Progenitor cell of endocrine pancreas (in vitro differentiated cells): ENCODE data around the gene DGAT2L6. TPM values are rescaled to one million over a fixed set of nuclear protein-coding genes. Genes with fewer than 3 reads are reported as not detected.

ENCODE experiments used
- DNase-seq: peaks from one replicate; pipeline ENCODE4 v3.0.0; 2021; ENCODE audit warnings: low spot score; ENCODE audit not compliant: unreplicated experiment
- H3K27ac Mint-ChIP-seq: 2 replicates; pipeline ENCODE4 v1.8.0; 2021; ENCODE audit warnings: mild to moderate bottlenecking, moderate library complexity, mixed read lengths
- H3K27me3 Mint-ChIP-seq: 2 replicates; pipeline ENCODE4 v1.8.0; 2021; ENCODE audit warnings: mixed read lengths
- H3K36me3 Mint-ChIP-seq: 2 replicates; pipeline ENCODE4 v1.8.0; 2022; ENCODE audit warnings: mixed read lengths; ENCODE audit not compliant: insufficient read depth
- H3K4me1 Mint-ChIP-seq: 2 replicates; pipeline ENCODE4 v1.8.0; 2021; ENCODE audit warnings: low read depth, mixed read lengths
- H3K4me3 Mint-ChIP-seq: 2 replicates; pipeline ENCODE4 v1.8.0; 2021; ENCODE audit warnings: low read depth, mild to moderate bottlenecking, moderate library complexity, mixed read lengths
- H3K9me3 Mint-ChIP-seq: 2 replicates; pipeline ENCODE4 v1.8.0; 2021; ENCODE audit warnings: low read depth, mixed read lengths
- CTCF ChIP-seq: fragments of 200-600 bp; sonication (generic); IDR thresholded peaks from one replicate; pipeline ENCODE4 v1.5.0; 2021; ENCODE audit warnings: antibody characterized with exemption, mild to moderate bottlenecking; ENCODE audit not compliant: unreplicated experiment
- total RNA-seq: library from RNA; stranded (reverse); gene quantifications from 2 replicates; pipeline ENCODE4 v1.2.1, GENCODE V29; 2021

DGAT2L6 gene
- total RNA-seq, 1 donor from 2014 or later, result not detected

- DNase-seq, result no peak
- Mint-ChIP-seq H3K9me3 (no peaks in the 10 kb centered on the region), H3K4me1 (peaks cover 15% of the 10 kb centered on the region), H3K27ac (no peak overlapping the region), H3K36me3 (peaks cover 7% of the 10 kb centered on the region), H3K4me3 (no peak overlapping the region), H3K27me3 (no peaks in the 10 kb centered on the region)
- no peak for TF ChIP-seq CTCF
Measured at GRCh38 chrX:70166601-70167590, 10.4 kb upstream of the DGAT2L6 start.

GRCh38 chrX:70168238-70169188 is 8.8 kb upstream of the DGAT2L6 start:
- H3K36me3 Mint-ChIP-seq, result peaks cover 7% of the 10 kb centered on the region
- no peak for TF ChIP-seq CTCF
- H3K27me3 Mint-ChIP-seq, result no peaks in the 10 kb centered on the region
- peak overlapping the region; percentile 33 for H3K4me3 Mint-ChIP-seq
- no peak for DNase-seq
- H3K9me3 Mint-ChIP-seq, result peaks cover 6% of the 10 kb centered on the region
- no peak overlapping the region for H3K27ac Mint-ChIP-seq
- H3K4me1 Mint-ChIP-seq, result peaks cover 15% of the 10 kb centered on the region

GRCh38 chrX:70169281-70169680 is 8.0 kb upstream of the DGAT2L6 start:
- no peak for TF ChIP-seq CTCF
- peaks cover 5% of the 10 kb centered on the region for H3K36me3 Mint-ChIP-seq
- H3K9me3 Mint-ChIP-seq, result peaks cover 9% of the 10 kb centered on the region
- H3K4me1 Mint-ChIP-seq, result peaks cover 15% of the 10 kb centered on the region
- H3K27me3 Mint-ChIP-seq, result no peaks in the 10 kb centered on the region
- no peak overlapping the region for H3K4me3 Mint-ChIP-seq
- DNase-seq, result no peak
- no peak overlapping the region for H3K27ac Mint-ChIP-seq

- Mint-ChIP-seq H3K27me3 (no peaks in the 10 kb centered on the region), H3K36me3 (no peaks in the 10 kb centered on the region), H3K4me3 (no peak overlapping the region), H3K4me1 (peaks cover 15% of the 10 kb centered on the region), H3K27ac (no peak overlapping the region), H3K9me3 (peaks cover 9% of the 10 kb centered on the region)
- DNase-seq, result no peak
- no peak for TF ChIP-seq CTCF
Measured at GRCh38 chrX:70171624-70172023, 5.7 kb upstream of the DGAT2L6 start.

GRCh38 chrX:70172221-70172620 is 5.1 kb upstream of the DGAT2L6 start:
- H3K4me3 Mint-ChIP-seq, result no peak overlapping the region
- H3K27me3 Mint-ChIP-seq, result no peaks in the 10 kb centered on the region
- H3K27ac Mint-ChIP-seq, result no peak overlapping the region
- peaks cover 9% of the 10 kb centered on the region for H3K9me3 Mint-ChIP-seq
- H3K36me3 Mint-ChIP-seq, result no peaks in the 10 kb centered on the region
- peaks cover 15% of the 10 kb centered on the region for H3K4me1 Mint-ChIP-seq
- no peak for DNase-seq
- no peak for TF ChIP-seq CTCF
